MM.1S (cell line): ENCODE results near the gene ACSL5.

ENCODE experiments used
- EZH2 ChIP-seq: fragments of 300-600 bp; sonication (generic); optimal IDR thresholded peaks from 2 replicates; pipeline ENCODE3; 2017; ENCODE audit warnings: low read depth, mild to moderate bottlenecking, antibody characterized with exemption, low read length, mixed read lengths
- EZH2phosphoT487 ChIP-seq: fragments of 300-600 bp; sonication (generic); IDR thresholded peaks from 2 replicates; pipeline ENCODE4 v1.6.1; 2018; ENCODE audit warnings: antibody characterized with exemption, low read length
- TF ChIP-seq, protein P1 (sequence below): fragments of 300-600 bp; sonication (generic); IDR thresholded peaks from 2 replicates; pipeline ENCODE4 v1.5.1; 2016; ENCODE audit warnings: antibody characterized with exemption, low read length, mixed read lengths

DNA sequence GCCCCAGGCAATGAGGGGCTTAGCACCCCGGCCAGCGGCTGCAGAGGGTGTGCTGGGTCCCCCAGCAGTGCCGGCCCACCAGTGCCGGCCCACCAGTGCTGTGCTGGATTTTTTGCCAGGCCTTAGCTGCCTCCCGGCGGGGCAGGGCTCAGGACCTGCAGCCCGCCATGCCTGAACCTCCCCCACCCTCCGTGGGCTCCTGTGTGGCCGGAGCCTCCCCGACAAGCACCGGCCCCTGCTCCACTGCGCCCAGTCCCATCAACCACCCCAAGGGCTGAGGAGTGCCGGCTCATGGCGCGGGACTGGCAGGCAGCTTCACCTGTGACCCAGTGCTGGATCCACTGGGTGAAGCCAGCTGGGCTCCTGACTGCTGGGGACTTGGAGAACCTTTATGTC, 3.5 kb upstream of the ACSL5 start:
- TF ChIP-seq, protein P1, sequence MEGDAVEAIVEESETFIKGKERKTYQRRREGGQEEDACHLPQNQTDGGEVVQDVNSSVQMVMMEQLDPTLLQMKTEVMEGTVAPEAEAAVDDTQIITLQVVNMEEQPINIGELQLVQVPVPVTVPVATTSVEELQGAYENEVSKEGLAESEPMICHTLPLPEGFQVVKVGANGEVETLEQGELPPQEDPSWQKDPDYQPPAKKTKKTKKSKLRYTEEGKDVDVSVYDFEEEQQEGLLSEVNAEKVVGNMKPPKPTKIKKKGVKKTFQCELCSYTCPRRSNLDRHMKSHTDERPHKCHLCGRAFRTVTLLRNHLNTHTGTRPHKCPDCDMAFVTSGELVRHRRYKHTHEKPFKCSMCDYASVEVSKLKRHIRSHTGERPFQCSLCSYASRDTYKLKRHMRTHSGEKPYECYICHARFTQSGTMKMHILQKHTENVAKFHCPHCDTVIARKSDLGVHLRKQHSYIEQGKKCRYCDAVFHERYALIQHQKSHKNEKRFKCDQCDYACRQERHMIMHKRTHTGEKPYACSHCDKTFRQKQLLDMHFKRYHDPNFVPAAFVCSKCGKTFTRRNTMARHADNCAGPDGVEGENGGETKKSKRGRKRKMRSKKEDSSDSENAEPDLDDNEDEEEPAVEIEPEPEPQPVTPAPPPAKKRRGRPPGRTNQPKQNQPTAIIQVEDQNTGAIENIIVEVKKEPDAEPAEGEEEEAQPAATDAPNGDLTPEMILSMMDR: no peak
- TF ChIP-seq EZH2phosphoT487 (no peak), EZH2 (no peak)
